Left lobe of liver (tissue), 2 donors: ENCODE measurements around the gene TMEM94. TPM values are rescaled to one million over a fixed set of nuclear protein-coding genes. Genes with fewer than 3 reads are reported as not detected.
A peak's percentile ranks its signal among the peaks of the same experiment; 100 is the strongest.

Experiments
- ATAC-seq: fragments of 200-7000 bp; cut with Tn5 transposase; one replicate; pipeline ENCODE4 v1.9.1; 2020; ENCODE audit warnings: mild to moderate bottlenecking, moderate library complexity
- DNase-seq: peaks from one replicate; pipeline ENCODE4 v3.0.0-alpha.2; 2020; ENCODE audit warnings: low spot score
- total RNA-seq: library from RNA; stranded (reverse); gene quantifications from one replicate; pipeline ENCODE4 v1.2.1, GENCODE V29; 2021
- donor health status: DM: no; HTN: no; CAD: no; lungs with moderate emphysema.
- donor health status: DM: no; HTN: yes; CAD: no.

TMEM94 gene
- total RNA-seq, 1 donor from 2014 or later: 43.5 TPM

DNA sequence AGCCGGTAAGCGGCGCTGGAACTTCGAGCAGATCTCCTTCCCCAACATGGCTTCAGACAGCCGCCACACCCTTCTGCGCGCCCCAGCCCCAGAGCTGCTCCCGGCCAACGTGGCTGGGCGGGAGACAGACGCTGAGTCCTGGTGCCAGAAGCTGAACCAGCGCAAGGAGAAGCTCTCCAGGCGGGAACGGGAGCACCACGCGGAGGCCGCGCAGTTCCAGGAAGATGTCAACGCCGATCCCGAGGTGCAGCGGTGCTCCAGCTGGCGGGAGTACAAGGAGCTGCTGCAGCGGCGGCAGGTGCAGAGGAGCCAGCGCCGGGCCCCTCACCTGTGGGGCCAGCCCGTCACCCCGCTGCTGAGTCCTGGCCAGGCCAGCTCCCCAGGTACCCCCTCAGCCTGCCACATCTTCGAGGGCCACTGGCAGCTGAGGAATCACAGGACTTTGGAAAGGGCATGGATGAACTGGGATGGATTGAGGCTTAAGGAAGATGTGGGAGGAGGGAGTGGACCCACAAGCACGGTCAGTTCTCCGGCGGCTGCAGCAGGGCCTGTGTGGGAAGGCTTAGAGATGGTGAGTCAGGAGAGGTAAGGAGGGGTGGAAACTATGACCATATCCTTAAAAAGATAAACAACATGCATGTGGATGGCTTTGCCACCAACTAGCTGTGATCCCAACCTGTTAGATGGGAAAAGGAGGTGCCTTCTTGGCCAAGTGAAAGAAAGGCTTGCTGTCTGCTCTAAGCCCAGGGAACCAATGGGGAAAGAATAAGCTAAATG lies 65.7 kb downstream of the TMEM94 start:
- DNase-seq (no peak), ATAC-seq (no peak)

DNA sequence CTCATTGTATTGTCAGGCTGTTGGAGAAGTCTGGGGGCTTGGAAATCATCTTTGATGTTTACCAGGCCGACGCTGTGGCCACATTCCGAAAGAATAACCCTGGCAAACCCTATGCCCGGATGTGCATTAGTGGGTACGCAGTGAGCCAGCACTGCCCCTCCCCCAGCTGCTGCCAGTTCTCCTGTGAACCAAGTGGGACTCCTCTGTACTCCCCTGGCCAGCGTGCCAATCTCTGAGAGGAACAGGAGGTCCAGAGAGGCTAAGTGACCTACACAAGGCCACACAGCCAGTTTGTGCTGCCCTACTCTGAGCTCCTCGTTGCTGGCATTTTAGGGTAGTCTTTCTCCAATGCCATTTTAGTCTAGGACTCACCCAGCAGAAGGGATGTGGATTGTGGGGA lies 67.2 kb downstream of the TMEM94 start:
- ATAC-seq (no peak), DNase-seq (no peak)

DNA sequence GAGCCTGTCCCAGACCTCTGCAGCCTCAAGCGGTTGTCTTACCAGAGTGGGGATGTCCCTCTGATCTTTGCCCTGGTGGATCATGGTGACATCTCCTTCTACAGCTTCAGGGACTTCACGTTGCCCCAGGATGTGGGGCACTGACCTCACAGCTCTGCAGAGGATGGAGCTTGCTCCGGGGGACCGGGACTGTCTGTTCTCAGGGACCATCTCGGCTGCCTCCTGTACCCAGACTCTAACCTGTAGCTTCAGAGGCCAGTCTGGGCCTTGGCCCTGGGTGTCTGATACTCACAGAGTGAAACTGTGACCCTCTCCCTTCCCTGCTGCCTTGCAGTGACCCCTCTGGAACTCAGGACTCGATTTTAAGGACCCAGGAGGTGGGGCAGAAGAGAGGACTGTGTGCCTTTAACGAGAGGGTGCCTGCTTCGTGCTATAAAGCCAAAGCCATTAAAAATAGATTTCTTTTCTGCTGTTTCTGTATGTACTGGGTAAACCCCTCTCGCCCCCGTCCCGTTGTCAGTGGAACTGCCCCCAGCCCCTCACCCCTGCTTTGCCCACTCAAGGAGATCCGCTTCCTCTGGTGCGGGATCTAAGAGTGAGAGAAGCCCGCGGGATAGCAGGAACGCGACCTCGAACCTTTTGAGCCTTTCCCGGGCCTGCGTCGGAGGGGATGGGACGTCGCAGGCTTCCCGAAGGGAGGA lies 68.0 kb downstream of the TMEM94 start:
- DNase-seq: no peak

DNA sequence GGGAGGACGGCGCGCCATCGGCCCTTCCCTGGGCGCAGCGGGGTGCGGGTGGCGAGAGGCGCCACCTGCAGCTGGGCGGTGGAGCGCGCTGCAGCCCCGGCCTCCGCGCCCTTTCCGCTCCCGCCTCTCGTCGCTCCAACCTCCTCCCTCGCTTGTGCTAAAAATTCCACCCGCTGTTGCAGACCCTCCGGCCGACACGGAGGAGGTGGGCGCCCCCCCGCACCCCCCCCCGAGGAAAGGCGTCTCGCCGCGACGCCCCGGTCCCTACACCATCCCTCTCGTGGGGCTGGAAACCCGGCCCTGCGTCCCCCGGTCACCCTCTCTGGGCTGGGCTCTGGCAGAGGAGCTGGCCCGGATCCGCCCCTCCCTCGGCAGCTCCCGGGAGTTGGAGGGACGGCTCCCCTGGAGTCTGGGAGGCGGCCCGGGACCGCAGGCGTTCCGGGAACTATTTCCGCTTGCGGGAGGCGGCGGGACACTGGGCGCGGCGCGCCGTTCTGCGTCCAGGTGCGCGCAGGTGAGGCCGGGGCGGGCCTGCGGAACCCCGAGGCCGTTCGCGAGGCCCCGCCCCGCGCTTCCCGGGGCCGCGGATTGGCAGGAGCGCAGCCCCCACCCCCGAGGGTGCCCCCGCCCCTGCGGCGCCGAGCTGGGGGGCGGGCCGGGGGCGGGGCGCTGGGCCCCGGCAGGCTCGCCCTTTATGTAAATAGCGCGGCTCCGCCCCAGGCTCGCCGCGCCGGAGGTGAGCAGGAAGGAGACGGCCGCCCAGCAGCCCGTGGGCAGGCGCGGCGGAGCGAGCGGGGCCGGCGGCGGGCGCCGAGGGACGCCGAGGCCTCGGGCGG lies 68.8 kb downstream of the TMEM94 start, which contains the start of gene LLGL2:
Gene LLGL2, plus strand, starts transcription at position 728 of the 836 bp plus-strand sequence. CDS start 17,730 bp downstream, outside the sequence.
- ATAC-seq (peak; percentile 88), DNase-seq (peak; percentile 91)

More for the DNA sequence above, 68.0 kb downstream of the TMEM94 start:
- no peak for ATAC-seq

DNA sequence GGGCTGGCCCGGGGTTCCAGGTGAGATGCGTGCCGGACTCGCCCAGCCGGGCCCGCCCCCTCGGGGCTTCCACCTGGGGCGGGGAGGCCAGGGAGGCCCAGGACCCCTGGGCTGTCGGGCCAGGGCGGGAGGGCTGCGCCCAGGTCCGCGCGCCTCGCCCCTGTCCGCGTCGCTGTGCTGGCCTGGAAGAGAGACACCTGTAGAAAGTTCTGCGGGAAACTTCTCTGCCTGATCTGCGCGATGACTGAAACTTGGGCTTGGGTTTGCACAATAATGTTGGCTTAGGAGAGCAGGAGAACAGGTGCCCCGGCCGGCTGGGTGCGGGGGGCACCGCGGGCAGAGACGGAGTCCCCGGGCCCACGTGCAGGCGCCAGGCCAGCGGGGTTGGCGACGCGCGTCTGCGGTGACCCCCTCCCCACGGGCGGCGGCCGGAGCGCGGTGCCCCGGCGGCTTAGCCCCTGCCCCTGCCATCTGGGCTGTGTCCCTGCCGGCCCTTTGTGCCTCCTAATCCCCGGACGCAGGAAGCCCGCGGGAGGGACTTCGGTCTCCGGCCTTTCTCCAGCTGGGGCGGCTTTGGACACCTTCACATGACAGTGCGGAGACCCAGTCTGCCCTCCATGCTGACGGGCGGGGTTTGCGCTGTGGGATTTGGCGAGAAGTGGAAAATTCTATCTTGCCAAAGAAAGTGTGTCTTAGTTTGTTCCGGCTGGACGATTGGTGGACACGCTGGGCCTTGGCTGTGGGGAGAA lies 69.5 kb downstream of the TMEM94 start:
- ATAC-seq (peak; percentile 50), DNase-seq (peak; percentile 78)

DNA sequence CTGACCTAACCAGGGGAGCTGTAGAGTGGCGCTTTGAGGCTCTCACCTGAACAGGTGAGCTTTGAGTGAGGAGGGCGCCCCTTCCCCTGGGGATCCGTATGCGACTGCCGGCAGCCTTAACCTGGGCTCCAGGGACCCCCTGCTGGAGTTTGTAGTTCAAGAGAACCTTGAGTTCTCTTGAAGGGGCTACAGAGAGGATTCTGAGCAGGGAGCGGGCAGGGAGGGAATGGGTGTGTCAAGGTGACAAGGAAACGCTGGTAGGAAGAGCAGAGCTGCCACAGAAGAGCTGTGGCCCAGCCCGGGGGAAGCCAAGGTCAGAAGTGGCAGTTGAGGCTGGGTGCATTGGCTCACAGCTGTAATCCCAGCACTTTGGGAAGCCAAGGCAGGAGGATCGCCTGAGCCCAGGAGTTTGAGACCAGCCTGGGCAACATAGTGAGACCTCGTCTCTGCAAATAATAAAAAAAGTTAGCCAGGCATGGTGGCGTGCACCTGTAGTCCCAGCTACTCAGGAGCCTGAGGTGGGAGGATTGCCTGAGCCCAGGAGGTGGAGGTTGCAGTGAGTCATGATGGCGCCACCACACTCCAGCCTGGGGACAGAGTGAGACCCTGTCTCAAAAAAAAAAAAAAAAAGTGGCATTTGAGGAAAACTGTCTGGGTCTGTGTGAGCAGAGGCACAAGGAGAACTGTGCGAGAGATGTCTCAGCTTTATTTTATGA lies 70.3 kb downstream of the TMEM94 start:
- ATAC-seq (no peak), DNase-seq (no peak)

DNA sequence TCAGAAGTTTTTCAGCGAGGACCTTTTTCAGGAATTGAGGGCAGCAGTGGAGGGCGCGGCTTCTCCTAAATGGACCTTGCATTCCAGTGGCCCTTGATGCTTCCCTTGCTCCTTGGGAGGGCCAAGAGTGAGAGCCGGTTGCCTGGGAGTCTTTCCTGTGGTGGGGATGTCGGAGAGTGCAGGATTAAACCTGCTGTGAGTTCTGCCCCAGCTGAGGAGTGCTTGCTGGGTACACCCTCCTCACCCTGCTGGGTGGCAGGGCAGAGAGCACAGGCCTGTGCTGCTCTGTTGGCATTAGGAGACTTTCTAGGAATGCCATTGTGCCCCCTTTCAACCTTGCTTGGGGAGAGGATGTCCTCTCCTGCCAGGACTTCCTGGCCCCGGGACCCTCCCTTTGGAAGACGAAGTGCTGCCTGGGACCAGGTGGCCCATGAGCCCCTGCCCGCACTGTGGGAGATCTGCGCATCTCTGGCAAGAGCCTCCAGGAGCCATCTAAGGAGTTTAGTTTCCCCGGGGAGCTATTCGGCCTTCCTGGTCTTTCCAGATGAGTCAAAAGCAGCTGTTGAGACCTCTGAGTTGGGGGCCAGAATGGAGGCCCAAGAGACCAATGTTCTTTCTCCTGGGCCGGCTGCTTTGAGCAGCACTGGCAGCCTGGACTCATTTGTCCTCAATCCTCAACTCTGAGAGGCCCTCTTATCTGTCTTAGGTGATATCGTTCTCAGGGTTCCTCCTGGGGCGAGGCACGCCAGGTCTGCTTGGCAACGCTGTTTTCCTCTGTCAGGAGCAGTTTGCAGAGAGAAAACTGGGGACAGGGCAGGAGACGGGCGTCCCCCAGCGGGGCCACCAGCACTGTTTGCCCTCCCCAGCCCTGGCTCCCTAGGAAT lies 74.6 kb downstream of the TMEM94 start:
- ATAC-seq (no peak), DNase-seq (no peak)

DNA sequence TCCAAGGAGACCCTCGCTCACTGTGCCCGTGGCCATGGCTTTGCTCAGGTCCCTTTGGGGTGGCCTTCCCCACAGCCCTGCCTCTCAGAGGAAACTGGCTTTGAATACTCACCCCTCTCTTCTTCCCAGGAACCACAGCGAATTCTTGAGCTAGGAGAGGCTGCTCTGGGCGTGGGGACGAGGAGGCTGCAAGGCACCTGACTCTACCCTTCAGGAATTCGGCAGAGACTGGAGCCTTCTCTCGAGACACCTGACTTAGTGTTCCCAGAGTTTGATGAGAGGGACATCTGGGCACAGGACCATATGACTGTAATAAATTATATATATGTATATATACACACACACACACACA lies 75.3 kb downstream of the TMEM94 start:
- DNase-seq (no peak), ATAC-seq (no peak)

DNA sequence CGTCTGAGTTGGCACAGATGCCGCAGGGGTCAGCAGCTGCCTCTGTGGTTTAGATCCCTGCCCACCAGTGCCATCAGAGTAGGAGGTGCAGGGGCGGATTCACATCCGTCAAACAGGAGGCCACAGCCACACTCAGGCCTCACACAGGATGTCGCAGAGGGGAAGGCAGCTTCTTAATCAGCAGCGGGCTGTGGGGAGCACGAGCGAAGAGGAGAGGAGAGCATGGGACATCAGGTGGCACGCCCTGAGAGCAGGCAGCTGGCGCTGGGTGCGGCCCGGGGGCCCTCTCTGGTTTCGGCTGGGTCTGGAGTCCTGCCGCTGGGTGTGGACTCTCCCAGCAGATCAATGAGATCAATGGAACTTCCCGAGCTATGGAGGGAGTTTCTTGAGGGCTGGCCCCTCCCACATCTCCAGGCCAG lies 78.7 kb downstream of the TMEM94 start:
- DNase-seq (no peak), ATAC-seq (no peak)

DNA sequence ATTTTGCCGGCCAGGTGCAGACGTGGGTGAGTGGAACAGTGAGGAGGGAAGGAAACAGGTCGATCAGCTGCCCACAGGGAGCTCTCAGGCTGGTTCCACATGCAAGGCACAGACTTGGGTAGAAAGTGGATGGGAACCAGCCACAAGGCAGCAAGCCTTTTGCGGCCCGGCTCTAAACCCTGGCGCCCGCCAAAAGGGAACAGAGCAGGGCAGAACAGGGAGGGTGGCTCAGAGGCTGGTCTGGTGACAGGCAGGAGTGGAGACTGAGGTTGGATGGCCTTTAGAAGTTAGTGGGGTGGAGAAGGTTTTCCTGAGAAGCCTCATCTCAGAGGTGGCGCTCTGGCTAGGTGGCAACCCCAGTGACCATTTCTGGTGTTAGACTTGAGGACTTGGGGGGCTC lies 79.4 kb downstream of the TMEM94 start:
- DNase-seq: no peak

DNA sequence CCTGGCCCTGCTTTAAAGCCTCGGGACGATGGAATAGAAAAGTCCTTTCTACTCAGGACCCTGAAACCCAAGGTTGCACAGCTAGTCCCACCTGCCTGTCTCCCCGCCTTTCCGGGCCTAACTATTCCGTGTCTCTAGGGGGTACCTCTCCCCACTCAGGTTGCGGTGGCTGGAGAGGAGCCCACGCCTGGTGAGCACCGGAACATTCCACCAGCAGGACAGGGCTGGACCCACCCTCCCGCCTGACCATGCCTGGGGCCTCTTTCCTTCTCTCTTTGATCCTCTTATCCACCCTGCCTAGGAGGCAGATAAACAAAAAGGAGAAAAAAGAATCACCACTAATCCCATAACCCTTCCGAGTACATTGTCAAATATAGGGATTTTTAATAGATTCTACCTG lies 79.9 kb downstream of the TMEM94 start:
- ATAC-seq (no peak), DNase-seq (no peak)

More for the DNA sequence above, 79.4 kb downstream of the TMEM94 start:
- ATAC-seq: no peak

DNA sequence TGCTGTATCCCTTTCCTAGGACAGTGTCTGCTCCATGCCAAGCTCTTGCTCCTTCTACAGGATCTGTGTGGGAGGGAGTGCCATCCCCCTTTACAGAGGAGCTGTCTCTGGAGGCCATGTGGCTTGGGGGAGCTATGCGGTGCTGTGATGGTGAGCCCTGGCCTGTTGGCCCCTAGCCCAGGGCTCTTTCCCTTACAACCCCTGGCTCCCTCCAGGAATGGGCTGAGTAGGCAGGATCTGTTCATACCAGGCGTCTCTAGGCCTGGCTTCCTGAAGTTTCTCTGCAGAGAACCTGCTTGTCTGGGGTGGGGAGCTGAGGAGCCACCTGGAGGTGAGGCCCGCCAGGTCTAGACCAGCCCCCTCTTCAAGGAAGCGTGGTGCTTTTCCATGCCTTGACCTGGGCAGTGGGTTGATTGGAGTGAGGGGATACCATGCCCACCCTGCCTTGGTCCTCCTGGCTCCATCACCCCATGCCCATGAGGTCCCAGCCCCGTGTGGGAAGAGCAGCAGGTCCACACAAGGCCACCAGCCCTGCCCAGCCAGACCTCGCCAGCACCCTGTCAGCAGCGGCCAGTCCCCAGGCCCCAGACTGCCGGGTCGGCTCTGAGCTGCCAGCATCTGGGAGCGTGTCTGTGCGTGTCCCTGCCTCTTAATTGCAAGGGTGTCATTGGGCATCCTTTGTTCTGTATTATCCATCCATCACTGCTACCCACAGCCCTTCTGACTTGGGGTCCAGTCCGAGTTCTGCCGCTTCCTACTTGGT lies 83.7 kb downstream of the TMEM94 start:
- DNase-seq: no peak
- ATAC-seq: peak; percentile 29

DNA sequence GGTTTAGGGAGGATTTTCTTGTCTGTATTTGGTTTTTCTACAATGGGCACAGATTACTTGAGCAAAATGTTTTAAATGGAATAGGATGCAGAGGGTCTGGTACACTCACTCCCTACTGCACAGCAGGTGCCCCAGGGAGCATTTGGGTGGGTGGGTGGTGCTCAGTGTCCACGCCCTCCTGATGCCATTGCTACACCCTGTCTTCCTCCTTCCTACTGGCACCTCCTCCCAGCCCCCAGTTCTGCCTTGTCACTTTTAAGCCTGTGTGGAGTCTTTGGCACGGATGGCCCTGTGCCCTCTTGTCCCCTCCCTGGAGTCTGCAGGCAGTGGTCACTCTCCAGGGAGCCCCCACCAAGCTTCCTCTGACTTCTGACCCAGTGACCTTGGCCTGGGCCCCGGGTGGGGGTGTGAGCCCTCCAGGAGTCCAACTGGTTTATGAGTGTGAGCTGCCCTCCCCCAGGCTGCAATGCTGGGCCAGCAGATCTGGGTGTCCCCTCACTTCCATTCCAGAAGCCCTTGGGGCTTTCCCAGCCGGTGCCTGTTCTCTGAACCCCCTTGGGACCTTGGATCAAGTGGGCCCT lies 84.6 kb downstream of the TMEM94 start:
- DNase-seq (no peak), ATAC-seq (no peak)

DNA sequence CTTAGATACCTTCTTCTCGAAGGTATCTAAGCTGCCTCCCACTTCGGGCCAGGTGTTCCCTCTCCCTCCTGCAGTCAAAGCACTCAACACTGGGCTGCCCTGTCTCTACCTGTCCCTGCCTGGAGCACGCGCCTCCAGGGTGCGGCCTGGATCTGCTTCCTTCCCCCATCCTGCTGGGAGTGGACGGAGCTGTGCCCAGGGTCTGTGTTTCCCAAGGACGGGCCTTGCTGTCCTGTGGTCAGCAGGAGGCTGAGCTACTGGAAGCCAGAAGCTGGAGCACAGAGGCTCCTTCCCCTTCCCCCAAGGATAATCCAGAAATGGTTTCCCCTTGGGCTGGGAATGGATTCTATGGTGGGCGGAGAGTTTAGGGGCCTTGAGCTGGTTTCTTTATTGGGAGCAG lies 85.8 kb downstream of the TMEM94 start:
- no peak for ATAC-seq
- DNase-seq: no peak

DNA sequence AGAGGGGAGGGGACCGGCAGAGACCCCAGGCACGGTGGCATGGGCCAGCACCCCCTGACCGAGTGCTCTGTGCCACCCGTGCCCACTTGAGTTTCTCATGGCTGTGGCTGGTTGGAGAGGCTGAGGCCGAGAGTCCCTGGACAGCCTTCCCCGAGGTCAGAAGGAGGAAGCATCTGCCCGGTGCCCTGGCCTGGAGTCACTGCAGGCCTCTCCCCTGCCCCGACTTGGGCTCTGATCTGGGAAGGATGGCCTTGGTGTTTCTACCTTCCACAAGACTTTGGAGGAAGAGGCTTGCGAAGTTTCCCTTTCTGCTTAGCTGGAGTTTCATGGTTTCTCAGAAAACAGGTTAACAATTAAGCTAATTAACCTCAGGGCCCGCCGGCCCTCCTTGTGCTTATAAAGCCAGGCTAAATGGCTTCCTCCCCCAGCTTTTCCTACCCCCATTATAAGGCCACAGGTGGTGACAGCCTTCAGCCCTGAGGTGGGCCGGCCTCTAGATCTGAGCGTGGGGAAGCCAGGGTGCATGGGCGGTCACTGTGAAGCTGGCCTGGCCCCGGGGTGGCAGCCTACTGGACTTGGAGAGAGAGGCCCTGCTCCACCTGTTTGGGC lies 86.4 kb downstream of the TMEM94 start:
- ATAC-seq: no peak
- DNase-seq: no peak

DNA sequence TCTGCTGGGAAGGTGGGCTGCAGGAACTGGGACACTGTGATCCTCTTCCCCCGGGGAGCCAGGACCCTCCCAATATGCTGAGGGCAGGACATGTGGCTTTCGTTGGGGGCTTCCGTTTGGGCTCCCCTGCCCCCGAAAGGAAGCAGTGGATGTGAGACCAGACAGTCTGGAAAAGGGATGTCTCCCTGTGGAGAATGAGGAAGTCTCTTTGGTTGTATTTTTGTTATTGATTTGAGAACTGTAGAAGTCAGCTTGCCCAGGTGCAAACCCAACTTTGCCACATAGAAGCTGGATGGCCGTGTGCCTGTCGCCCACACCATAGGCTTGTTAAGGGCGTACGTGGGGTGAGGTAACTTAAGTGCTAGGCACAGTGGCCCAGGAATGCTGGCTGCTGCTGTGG lies 87.8 kb downstream of the TMEM94 start:
- no peak for DNase-seq
- ATAC-seq: no peak

DNA sequence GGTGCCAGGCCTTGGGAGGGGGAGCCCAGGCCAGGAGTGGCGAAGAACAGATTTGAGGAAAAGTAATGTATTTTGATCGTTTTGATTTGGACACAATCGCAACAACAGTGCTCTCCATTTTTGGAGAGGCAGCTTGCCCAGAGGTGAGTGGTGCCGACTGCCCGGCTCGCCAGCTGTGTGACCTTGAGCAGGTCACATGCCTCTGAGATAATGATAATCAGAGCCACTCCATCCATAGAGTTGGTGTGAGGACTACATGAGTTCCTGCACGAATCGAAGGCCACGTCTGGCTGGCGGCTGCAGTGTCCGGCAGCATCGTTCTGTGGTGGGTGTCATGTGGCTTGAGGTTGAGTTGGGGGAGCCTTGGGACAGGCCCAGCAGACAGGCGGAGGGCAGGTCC lies 89.7 kb downstream of the TMEM94 start:
- no peak for DNase-seq
- no peak for ATAC-seq

DNA sequence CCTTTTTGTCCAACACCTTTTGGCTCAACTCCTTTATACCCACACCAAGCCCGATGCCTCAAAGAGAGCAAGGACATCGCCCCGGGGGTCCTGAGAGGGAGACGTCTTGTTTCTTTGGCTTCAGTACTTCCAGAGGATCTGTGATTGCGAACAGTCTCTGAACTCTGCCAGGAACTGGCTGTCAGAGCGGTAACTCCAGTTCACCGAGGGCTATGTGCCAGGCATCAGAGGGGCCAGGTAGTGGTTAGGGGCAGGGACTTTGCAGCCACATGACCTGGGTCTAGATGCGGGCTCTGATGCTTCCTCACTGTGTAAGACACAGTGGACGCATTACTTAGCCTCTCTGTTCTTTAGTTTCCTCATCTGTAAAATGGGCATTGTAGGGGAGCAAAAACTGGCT lies 90.7 kb downstream of the TMEM94 start:
- DNase-seq: peak; percentile 41

More for the DNA sequence above, 90.7 kb downstream of the TMEM94 start:
- ATAC-seq: no peak
